ENCODE data around the gene CRYL1.

GRCh38 chr13:20442798-20443381 lies 82.8 kb downstream of the CRYL1 start:
- no peak for TF ChIP-seq CTCF (CRISPR knock-in tag; IDR thresholded peaks at IDR 0.05)
- no peak for TF ChIP-seq POLR2AphosphoS5 (IDR thresholded peaks at IDR 0.05; ENCODE audit: low read depth, low read length)
- TF ChIP-seq POLR2A (IDR thresholded peaks at IDR 0.05; ENCODE audit: insufficient read depth in 1 of 2, low read depth in 2 of 2, low read length in 2 of 2) = no peak
- no peak for TF ChIP-seq SNRNP70 (IDR thresholded peaks at IDR 0.05; ENCODE audit: low read depth, low read length)
- no peak for TF ChIP-seq ZNF557 (CRISPR knock-in tag; IDR thresholded peaks at IDR 0.05)
- no peak for TF ChIP-seq MED1 (CRISPR knock-in tag; IDR thresholded peaks at IDR 0.05)

Measured in HepG2 (cell line).